Skeletal muscle tissue (tissue), 4 donors: ENCODE data around the gene VWA5B2. TPM values are rescaled to one million over a fixed set of nuclear protein-coding genes. Genes with fewer than 3 reads are reported as not detected.
"Not testable (repeated sequence)": the region's sequence is repeated elsewhere in the genome, so short reads cannot be mapped to it uniquely, and the experiment has no call there.

Experiments used
- H3K27ac ChIP-seq: one replicate; pipeline ENCODE4 v1.7.0; 2013; ENCODE audit warnings: mild to moderate bottlenecking, low read depth, low read length, inconsistent platforms
- H3K27me3 ChIP-seq, 3 donors: one replicate each; pipeline ENCODE4 v1.7.0; 2013; ENCODE audit warnings: low read length in 3 of 3; ENCODE audit not compliant: control insufficient read depth in 3 of 3, insufficient read depth in 3 of 3
- H3K36me3 ChIP-seq, 3 donors: one replicate each; pipeline ENCODE4 v1.7.0; 2013; ENCODE audit warnings: low read length in 3 of 3; ENCODE audit not compliant: control insufficient read depth in 3 of 3, insufficient read depth in 3 of 3
- H3K4me1 ChIP-seq, 3 donors: one replicate each; pipeline ENCODE4 v1.7.0; 2013; ENCODE audit warnings: low read length in 3 of 3, mild to moderate bottlenecking in 3 of 3; ENCODE audit not compliant: control insufficient read depth in 3 of 3, insufficient read depth in 3 of 3
- H3K4me3 ChIP-seq, 3 donors: one replicate each; pipeline ENCODE4 v1.7.0; 2013; ENCODE audit warnings: low read length in 3 of 3
- H3K9ac ChIP-seq, 3 donors: one replicate each; pipeline ENCODE4 v1.7.0; 2013; ENCODE audit warnings: low read length in 3 of 3, mild to moderate bottlenecking in 3 of 3, moderate library complexity in 2 of 3, low read depth in 1 of 3
- H3K9me3 ChIP-seq, 3 donors: one replicate each; pipeline ENCODE4 v1.7.0; 2013; ENCODE audit warnings: low read length in 3 of 3; ENCODE audit not compliant: control insufficient read depth in 3 of 3
- total RNA-seq: library from RNA; depleted of rRNA; stranded (reverse); fragments of >200 nt; gene quantifications from one replicate; pipeline ENCODE4 v1.2.3, GENCODE V29; 2014
- donor health status: Osteomylitis.

The VWA5B2 gene
- total RNA-seq, 1 donor from 2014 or later, result not detected

DNA sequence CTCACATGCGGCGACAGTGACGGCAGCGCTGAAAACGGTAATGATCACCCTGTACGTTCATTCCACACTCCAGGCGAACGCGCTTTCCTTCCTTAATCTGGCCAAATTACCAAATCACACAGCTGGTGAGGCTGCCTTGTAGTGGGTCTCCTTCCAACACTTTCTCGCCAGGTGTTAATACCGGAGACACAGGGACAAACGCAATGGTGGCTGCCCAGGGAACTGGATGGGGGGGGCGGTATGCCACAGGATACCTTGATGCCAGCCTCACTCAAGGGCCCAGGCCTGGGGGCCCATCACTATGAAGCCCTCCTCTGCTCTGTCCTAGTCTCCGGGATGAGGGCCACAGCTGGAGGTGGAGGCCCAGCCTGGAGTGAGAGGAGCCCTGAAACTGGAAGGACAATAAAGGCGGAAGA, 33.4 kb downstream of the VWA5B2 start:
- H3K4me1 ChIP-seq, result peaks cover 13 to 24% (median 19%) of the 10 kb centered on the region in 3 donors
- H3K27ac ChIP-seq, result no peak overlapping the region
- H3K9ac ChIP-seq, result no peak overlapping the region
- H3K4me3 ChIP-seq, result peak overlapping the region in 1 of 3 donors; percentile 43
- H3K9me3 ChIP-seq, result no peaks in the 10 kb centered on the region
- peaks cover 40 to 57% (median 44%) of the 10 kb centered on the region in 3 donors for H3K27me3 ChIP-seq
- H3K36me3 ChIP-seq, result peaks cover 0 to 5% (median 0%) of the 10 kb centered on the region in 3 donors

DNA sequence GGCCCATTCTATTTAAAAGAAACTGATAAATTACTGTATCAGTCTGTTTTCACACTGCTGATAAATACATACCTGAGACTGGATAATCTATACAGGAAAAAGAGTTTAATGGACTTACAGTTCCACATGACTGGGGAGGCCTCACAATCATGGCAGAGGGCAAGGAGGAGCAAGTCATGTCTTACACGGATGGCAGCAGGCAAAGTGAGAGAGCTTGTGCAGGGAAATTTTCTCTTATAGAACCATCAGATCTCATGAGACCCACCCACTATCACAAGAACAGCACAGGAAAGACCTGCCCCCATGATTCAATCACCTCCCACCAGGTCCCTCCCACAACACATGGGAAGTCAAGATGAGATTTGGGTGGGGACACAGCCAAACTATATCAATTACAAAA, 37.9 kb downstream of the VWA5B2 start:
- peaks cover 12 to 22% (median 14%) of the 10 kb centered on the region in 3 donors for H3K27me3 ChIP-seq
- H3K4me1 ChIP-seq, H3K9ac ChIP-seq, H3K9me3 ChIP-seq, H3K27ac ChIP-seq, H3K36me3 ChIP-seq, H3K4me3 ChIP-seq: not testable (repeated sequence)

DNA sequence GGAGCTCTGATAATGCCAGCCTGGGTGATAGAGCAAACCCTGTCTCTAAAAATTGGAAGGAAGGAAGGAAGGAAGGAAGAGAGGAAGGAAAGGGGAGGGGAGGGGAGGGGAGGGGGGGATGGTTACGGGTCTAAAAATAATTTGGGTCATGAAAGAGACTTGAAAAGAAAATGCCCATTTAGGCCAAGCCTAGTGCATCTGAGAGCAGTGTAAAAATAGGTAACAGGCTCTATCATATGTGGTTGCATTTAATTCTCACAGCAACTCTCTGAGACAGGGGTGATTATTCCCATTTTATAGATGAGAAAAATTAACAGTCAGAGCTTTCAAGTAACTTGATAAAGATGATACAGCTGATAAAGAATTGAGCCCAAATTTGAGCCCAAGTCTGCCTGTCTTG, 42.9 kb downstream of the VWA5B2 start:
- H3K27ac ChIP-seq, result no peak overlapping the region
- peaks cover 0 to 2% (median 0%) of the 10 kb centered on the region in 3 donors for H3K4me1 ChIP-seq
- no peaks in the 10 kb centered on the region for H3K36me3 ChIP-seq
- no peak overlapping the region for H3K9ac ChIP-seq
- no peak overlapping the region for H3K4me3 ChIP-seq
- H3K9me3 ChIP-seq, result no peaks in the 10 kb centered on the region
- H3K27me3 ChIP-seq, result peaks cover 19 to 33% (median 23%) of the 10 kb centered on the region in 3 donors

DNA sequence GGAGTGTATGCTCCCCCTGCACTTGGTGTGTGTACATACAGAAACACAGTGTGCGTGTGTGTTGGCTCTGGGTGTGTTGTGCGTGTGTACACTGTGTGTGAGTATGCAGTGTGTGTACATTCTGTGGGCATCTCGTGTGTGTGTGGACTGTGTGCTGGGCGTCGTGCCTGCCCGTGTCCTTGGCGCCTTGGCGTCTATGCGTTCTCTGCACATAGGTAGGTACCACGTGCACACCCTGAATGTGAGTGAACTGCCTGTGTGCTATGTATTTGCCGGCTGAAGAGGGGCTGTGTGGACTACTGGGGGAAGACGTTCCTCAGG, 46.0 kb downstream of the VWA5B2 start:
- H3K27me3 ChIP-seq, result peaks cover 26 to 40% (median 30%) of the 10 kb centered on the region in 3 donors
- H3K9me3 ChIP-seq, result no peaks in the 10 kb centered on the region
- no peaks in the 10 kb centered on the region for H3K36me3 ChIP-seq
- H3K9ac ChIP-seq, result peak overlapping the region in 1 of 3 donors; percentile 51
- H3K4me1 ChIP-seq, result peaks cover 0 to 2% (median 0%) of the 10 kb centered on the region in 3 donors
- H3K4me3 ChIP-seq, result peak overlapping the region in 1 of 3 donors; percentile 29
- H3K27ac ChIP-seq, result no peak overlapping the region

DNA sequence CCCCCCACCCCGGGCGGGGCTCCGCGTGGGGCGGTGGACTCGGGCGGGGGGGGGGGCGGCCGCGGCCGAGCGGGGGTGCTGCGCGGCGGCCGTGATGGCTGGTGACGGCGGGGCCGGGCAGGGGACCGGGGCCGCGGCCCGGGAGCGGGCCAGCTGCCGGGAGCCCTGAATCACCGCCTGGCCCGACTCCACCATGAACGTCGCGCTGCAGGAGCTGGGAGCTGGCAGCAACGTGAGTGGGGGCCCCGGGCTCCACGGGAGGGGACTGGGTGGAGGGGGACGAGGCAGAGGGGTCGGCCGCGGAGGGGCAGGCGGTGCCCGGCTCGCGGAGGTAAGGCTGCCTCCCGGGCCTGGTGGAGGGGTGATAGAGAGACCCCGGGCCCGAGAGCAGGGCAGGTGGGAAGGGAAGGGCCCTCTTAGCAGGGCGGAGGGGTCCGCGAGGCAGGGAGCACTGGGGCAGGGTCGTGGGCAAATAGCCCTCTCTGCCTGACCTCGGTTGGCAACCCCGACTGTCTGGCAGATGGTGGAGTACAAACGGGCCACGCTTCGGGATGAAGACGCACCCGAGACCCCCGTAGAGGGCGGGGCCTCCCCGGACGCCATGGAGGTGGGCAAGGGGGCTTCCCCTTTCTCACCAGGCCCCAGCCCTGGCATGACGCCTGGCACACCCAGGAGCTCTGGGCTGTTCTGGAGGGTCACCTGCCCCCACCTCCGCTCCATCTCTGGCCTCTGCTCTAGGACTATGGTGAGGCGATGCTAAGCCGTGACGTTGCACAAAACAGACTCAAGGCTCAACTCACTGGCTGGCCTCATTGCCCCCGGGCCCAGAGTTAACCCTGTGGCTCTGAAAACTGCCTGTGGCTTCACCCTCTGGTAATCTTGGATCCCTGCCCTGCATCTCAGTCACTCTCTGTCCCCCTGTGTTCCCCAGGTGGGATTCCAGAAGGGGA, 46.9 kb downstream of the VWA5B2 start, which contains the start of gene ECE2:
ECE2 (plus strand) TSS at position 62 of the 950 bp plus-strand sequence; CDS start at position 194, 132 bp downstream.
- Histone ChIP-seq H3K4me3 (peak within 1 kb of the TSS in 1 of 3 donors; percentile 29), H3K4me1 (peaks cover 0 to 2% (median 0%) of the 10 kb centered on the region in 3 donors), H3K36me3 (no peaks in the 10 kb centered on the region), H3K9ac (peak within 1 kb of the TSS in 1 of 3 donors; percentile 51), H3K27ac (no peak within 1 kb of the TSS), H3K27me3 (peaks cover 26 to 40% (median 30%) of the 10 kb centered on the region in 3 donors), H3K9me3 (no peaks in the 10 kb centered on the region)

DNA sequence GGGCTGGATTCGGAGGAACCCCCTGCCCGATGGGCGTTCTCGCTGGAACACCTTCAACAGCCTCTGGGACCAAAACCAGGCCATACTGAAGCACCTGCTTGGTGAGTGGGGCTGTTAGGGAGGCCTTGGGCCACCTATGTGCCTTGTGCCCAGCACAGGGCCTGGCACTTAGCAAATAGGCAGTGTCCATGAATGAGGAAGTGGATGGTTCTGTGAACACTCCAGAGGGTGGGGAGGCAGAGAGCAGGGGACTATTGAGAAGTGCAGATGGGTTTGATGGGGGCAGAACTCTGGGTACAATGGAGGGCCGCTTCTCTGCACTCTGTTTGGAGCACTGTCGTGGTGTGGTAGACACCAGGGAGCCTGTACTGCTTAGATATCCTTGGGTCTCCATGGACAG, 48.0 kb downstream of the VWA5B2 start:
- no peak overlapping the region for H3K4me3 ChIP-seq
- no peaks in the 10 kb centered on the region for H3K9me3 ChIP-seq
- peaks cover 0 to 2% (median 0%) of the 10 kb centered on the region in 3 donors for H3K4me1 ChIP-seq
- H3K27ac ChIP-seq, result no peak overlapping the region
- no peaks in the 10 kb centered on the region for H3K36me3 ChIP-seq
- H3K27me3 ChIP-seq, result peaks cover 26 to 40% (median 30%) of the 10 kb centered on the region in 3 donors
- H3K9ac ChIP-seq, result no peak overlapping the region

DNA sequence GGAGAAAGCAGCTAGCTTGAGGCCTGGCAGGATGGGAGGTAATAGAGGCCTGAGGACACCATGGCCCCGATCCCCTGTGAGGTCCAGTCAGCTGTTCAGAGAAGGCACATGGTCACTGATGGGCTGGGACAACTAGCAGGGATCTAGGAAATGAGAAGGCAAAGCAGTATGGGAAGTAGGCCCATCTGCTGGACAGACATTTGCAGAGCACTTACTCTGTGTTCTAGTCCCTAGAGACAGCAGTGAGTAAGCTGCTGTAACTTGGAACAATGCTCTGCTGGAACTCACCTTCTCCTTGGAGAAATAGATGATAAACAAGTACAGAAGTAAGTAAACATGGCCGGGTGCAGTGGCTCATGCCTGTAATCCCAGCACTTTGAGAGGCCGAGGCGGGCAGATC, 53.6 kb downstream of the VWA5B2 start:
- H3K4me1 ChIP-seq, result no peaks in the 10 kb centered on the region
- no peak overlapping the region for H3K9ac ChIP-seq
- no peak overlapping the region for H3K27ac ChIP-seq
- H3K9me3 ChIP-seq, result no peaks in the 10 kb centered on the region
- peaks cover under 1 to 8% (median 5%) of the 10 kb centered on the region in 3 donors for H3K27me3 ChIP-seq
- H3K36me3 ChIP-seq, result no peaks in the 10 kb centered on the region
- H3K4me3 ChIP-seq, result no peak overlapping the region

DNA sequence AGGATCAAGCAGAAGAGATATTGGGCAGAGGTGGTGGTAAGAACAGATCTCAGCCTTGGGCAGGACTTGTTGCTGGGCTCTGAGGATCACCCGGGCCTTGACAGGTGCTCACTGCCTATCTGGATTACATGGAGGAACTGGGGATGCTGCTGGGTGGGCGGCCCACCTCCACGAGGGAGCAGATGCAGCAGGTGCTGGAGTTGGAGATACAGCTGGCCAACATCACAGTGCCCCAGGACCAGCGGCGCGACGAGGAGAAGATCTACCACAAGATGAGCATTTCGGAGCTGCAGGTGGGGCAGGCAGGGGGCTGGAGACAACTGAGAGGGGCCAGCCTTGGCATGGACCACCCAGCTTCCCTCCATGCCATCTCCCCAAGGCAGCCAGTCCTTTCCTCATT, 54.3 kb downstream of the VWA5B2 start:
- peaks cover 0 to 7% (median 3%) of the 10 kb centered on the region in 3 donors for H3K27me3 ChIP-seq
- no peak overlapping the region for H3K9ac ChIP-seq
- no peaks in the 10 kb centered on the region for H3K9me3 ChIP-seq
- no peaks in the 10 kb centered on the region for H3K4me1 ChIP-seq
- H3K4me3 ChIP-seq, result no peak overlapping the region
- H3K36me3 ChIP-seq, result no peaks in the 10 kb centered on the region
- no peak overlapping the region for H3K27ac ChIP-seq

DNA sequence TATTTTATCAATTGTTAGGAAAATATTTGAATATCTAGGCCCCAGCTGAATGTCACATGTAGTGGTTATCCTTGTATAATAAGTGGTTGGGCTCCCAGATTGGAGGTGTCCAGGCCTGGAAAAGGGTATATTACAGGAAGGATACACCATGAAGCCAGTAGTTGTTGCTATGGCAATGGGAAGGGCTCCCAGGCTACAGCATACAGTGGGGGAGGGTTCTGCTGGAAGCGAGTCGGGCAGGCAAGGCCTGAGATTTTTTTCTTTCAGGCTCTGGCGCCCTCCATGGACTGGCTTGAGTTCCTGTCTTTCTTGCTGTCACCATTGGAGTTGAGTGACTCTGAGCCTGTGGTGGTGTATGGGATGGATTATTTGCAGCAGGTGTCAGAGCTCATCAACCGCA, 55.3 kb downstream of the VWA5B2 start:
- H3K9me3 ChIP-seq, result no peaks in the 10 kb centered on the region

DNA sequence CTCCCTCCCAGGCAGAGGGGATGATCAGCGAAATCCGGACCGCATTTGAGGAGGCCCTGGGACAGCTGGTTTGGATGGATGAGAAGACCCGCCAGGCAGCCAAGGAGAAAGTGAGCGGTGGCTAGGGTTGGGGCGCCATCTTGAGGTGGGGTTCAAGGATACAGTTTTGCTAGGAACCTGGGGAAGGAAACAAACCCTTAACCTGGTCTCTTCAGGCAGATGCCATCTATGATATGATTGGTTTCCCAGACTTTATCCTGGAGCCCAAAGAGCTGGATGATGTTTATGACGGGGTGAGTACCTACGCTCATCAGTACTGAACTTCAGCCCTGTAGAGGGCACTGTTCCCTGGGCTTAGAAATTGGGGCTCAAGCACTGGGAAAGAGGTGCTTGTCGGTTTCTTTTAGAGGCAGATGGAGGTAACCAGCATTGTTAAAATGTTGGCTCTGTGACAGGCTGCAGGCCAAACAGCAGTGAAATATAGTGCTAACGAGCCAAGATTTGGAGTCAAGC, 60.1 kb downstream of the VWA5B2 start:
- Histone ChIP-seq H3K36me3 (no peaks in the 10 kb centered on the region), H3K4me1 (no peaks in the 10 kb centered on the region), H3K4me3 (no peak overlapping the region), H3K9ac (no peak overlapping the region), H3K27ac (no peak overlapping the region), H3K27me3 (peaks cover 0 to 6% (median 5%) of the 10 kb centered on the region in 3 donors), H3K9me3 (no peaks in the 10 kb centered on the region)

More for the DNA sequence above, 55.3 kb downstream of the VWA5B2 start:
- Histone ChIP-seq H3K9ac (no peak overlapping the region), H3K27me3 (peaks cover 0 to 7% (median 6%) of the 10 kb centered on the region in 3 donors), H3K36me3 (no peaks in the 10 kb centered on the region), H3K27ac (no peak overlapping the region), H3K4me1 (no peaks in the 10 kb centered on the region), H3K4me3 (no peak overlapping the region)
